Cardiac muscle cell (in vitro differentiated cells and primary cell): ENCODE results near the gene HBE1. TPM values are rescaled to one million over a fixed set of nuclear protein-coding genes. Genes with fewer than 3 reads are reported as not detected.

Source experiments
- DNase-seq, 2 donors: peaks; one replicate each; pipeline versions ENCODE4 v3.0.0 to v3.0.0-alpha.2; 2010 to 2017; ENCODE audit warnings: low read depth in 1 of 2, low spot score in 1 of 2
- H3K27ac ChIP-seq: fragments of 200-600 bp; sonication (generic); 2 replicates; pipeline ENCODE4 v1.5.1; 2016
- H3K27me3 ChIP-seq: fragments of 200-600 bp; sonication (generic); 2 replicates; pipeline ENCODE4 v1.6.0; 2016; ENCODE audit warnings: control low read depth
- H3K36me3 ChIP-seq: fragments of 200-600 bp; sonication (generic); 2 replicates; pipeline ENCODE4 v1.5.1; 2016; ENCODE audit warnings: control low read depth
- H3K4me1 ChIP-seq: fragments of 200-600 bp; sonication (generic); 2 replicates; pipeline ENCODE4 v1.8.1; 2017; ENCODE audit warnings: low read depth, mild to moderate bottlenecking, mixed run types
- H3K4me3 ChIP-seq: fragments of 200-600 bp; sonication (generic); 2 replicates; pipeline ENCODE4 v1.5.1; 2016; ENCODE audit warnings: mild to moderate bottlenecking
- H3K9me3 ChIP-seq: fragments of 200-600 bp; sonication (generic); 2 replicates; pipeline ENCODE4 v1.5.1; 2017; ENCODE audit warnings: low read depth, mild to moderate bottlenecking, control low read depth
- polyA plus RNA-seq: library from polyadenylated mRNA; unstranded; fragments of >200 nt; fragmentation: Nextera tagmentation; extraction: Ambion mirVana; gene quantifications from 2 replicates; pipeline ENCODE4 v1.2.1, GENCODE V29; 2016
- total RNA-seq: library from RNA; depleted of rRNA; stranded (reverse); fragments of >200 nt; gene quantifications from 2 replicates; pipeline ENCODE4 v1.2.3, GENCODE V29; 2016
- TF ChIP-seq, protein P1 (sequence below): IDR thresholded peaks from 2 replicates; pipeline ENCODE4 v1.5.1; 2012; ENCODE audit warnings: low read depth, mild to moderate bottlenecking, low read length

HBE1 gene
- total and polyA plus RNA-seq, 2 experiments from 2014 or later: 0.23 to 0.51 TPM

DNA sequence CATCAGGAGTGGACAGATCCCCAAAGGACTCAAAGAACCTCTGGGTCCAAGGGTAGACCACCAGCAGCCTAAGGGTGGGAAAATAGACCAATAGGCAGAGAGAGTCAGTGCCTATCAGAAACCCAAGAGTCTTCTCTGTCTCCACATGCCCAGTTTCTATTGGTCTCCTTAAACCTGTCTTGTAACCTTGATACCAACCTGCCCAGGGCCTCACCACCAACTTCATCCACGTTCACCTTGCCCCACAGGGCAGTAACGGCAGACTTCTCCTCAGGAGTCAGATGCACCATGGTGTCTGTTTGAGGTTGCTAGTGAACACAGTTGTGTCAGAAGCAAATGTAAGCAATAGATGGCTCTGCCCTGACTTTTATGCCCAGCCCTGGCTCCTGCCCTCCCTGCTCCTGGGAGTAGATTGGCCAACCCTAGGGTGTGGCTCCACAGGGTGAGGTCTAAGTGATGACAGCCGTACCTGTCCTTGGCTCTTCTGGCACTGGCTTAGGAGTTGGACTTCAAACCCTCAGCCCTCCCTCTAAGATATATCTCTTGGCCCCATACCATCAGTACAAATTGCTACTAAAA, 42.9 kb downstream of the HBE1 start, which contains the start of gene HBB:
TSS of gene HBB (minus strand) at position 340 of the 579 bp plus-strand sequence. CDS start at position 290, 50 bp downstream.
- no peak for DNase-seq

GRCh38 chr11:5225480-5225871, 44.3 kb downstream of the HBE1 start:
- Histone ChIP-seq H3K4me3 (no peak overlapping the region), H3K27ac (no peak overlapping the region), H3K4me1 (no peaks in the 10 kb centered on the region), H3K27me3 (no peaks in the 10 kb centered on the region), H3K9me3 (no peaks in the 10 kb centered on the region), H3K36me3 (no peaks in the 10 kb centered on the region)
- DNase-seq: no peak
- TF ChIP-seq, protein P1, sequence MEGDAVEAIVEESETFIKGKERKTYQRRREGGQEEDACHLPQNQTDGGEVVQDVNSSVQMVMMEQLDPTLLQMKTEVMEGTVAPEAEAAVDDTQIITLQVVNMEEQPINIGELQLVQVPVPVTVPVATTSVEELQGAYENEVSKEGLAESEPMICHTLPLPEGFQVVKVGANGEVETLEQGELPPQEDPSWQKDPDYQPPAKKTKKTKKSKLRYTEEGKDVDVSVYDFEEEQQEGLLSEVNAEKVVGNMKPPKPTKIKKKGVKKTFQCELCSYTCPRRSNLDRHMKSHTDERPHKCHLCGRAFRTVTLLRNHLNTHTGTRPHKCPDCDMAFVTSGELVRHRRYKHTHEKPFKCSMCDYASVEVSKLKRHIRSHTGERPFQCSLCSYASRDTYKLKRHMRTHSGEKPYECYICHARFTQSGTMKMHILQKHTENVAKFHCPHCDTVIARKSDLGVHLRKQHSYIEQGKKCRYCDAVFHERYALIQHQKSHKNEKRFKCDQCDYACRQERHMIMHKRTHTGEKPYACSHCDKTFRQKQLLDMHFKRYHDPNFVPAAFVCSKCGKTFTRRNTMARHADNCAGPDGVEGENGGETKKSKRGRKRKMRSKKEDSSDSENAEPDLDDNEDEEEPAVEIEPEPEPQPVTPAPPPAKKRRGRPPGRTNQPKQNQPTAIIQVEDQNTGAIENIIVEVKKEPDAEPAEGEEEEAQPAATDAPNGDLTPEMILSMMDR: no peak

More for the DNA sequence above, 42.9 kb downstream of the HBE1 start, which contains the start of gene HBB:
- H3K4me3 ChIP-seq: no peak within 1 kb of the TSS
- TF ChIP-seq, protein P1: no peak
- H3K27me3 ChIP-seq: no peaks in the 10 kb centered on the region
- H3K9me3 ChIP-seq: no peaks in the 10 kb centered on the region
- no peak within 1 kb of the TSS for H3K27ac ChIP-seq
- no peaks in the 10 kb centered on the region for H3K36me3 ChIP-seq
- no peaks in the 10 kb centered on the region for H3K4me1 ChIP-seq

GRCh38 chr11:5224538-5225479, 44.9 kb downstream of the HBE1 start:
- no peak overlapping the region for H3K4me3 ChIP-seq

GRCh38 chr11:5223686-5224085, 46.1 kb downstream of the HBE1 start:
- Histone ChIP-seq H3K27me3 (no peaks in the 10 kb centered on the region), H3K27ac (no peak overlapping the region), H3K36me3 (no peaks in the 10 kb centered on the region), H3K4me3 (no peak overlapping the region), H3K9me3 (no peaks in the 10 kb centered on the region), H3K4me1 (no peaks in the 10 kb centered on the region)
- TF ChIP-seq, protein P1: no peak
- no peak for DNase-seq

More at GRCh38 chr11:5224538-5225479, 44.9 kb downstream of the HBE1 start:
- no peaks in the 10 kb centered on the region for H3K9me3 ChIP-seq
- no peaks in the 10 kb centered on the region for H3K36me3 ChIP-seq
- TF ChIP-seq, protein P1: no peak
- no peak for DNase-seq
- H3K27me3 ChIP-seq: no peaks in the 10 kb centered on the region
- no peak overlapping the region for H3K27ac ChIP-seq
- no peaks in the 10 kb centered on the region for H3K4me1 ChIP-seq

- H3K9me3 ChIP-seq: no peaks in the 10 kb centered on the region
- DNase-seq: no peak
- H3K36me3 ChIP-seq: no peaks in the 10 kb centered on the region
- TF ChIP-seq, protein P1: no peak
- H3K27ac ChIP-seq: no peak overlapping the region
- no peaks in the 10 kb centered on the region for H3K4me1 ChIP-seq
- H3K27me3 ChIP-seq: no peaks in the 10 kb centered on the region
- H3K4me3 ChIP-seq: no peak overlapping the region
Observed at GRCh38 chr11:5223146-5223545, 46.6 kb downstream of the HBE1 start.

Other genes with a start within 250 kb of the HBE1 start
- gene OR52J3, start 223.4 kb downstream of the HBE1 start, total RNA-seq: not detected in 2 replicates
- gene OR52J3, start 223.4 kb downstream of the HBE1 start, polyA plus RNA-seq: not detected in 2 replicates
- gene OR52E2, start 210.3 kb downstream of the HBE1 start, total RNA-seq: not detected in 2 replicates
- gene OR52E2, start 210.3 kb downstream of the HBE1 start, polyA plus RNA-seq: not detected in 2 replicates
- not detected in 2 replicates for gene OR52E1, start 200.4 kb downstream of the HBE1 start, total RNA-seq
- gene OR52E1, start 200.4 kb downstream of the HBE1 start, polyA plus RNA-seq: not detected in 2 replicates
- gene OR52A5, start 131.6 kb downstream of the HBE1 start, total RNA-seq: not detected in 2 replicates
- not detected in 2 replicates for gene OR52A5, start 131.6 kb downstream of the HBE1 start, polyA plus RNA-seq
- not detected in 2 replicates for gene OR52A1, start 115.2 kb downstream of the HBE1 start, total RNA-seq
- not detected in 2 replicates for gene OR52A1, start 115.2 kb downstream of the HBE1 start, polyA plus RNA-seq
- not detected in 2 replicates for gene OR51V1, start 69.3 kb downstream of the HBE1 start, total RNA-seq
- not detected in 2 replicates for gene OR51V1, start 69.3 kb downstream of the HBE1 start, polyA plus RNA-seq
- not detected in 2 replicates for gene HBB, start 42.9 kb downstream of the HBE1 start, total RNA-seq
- gene HBB, start 42.9 kb downstream of the HBE1 start, polyA plus RNA-seq: not detected in 2 replicates
- gene HBD, start 35.5 kb downstream of the HBE1 start, total RNA-seq: 0.95 TPM in 1 of 2 replicates, not detected in the other
- gene HBD, start 35.5 kb downstream of the HBE1 start, polyA plus RNA-seq: 2.8 TPM in 1 of 2 replicates, not detected in the other
- not detected in 2 replicates for gene HBG1, start 20.1 kb downstream of the HBE1 start, total RNA-seq
- not detected in 2 replicates for gene HBG1, start 20.1 kb downstream of the HBE1 start, polyA plus RNA-seq
- not detected in 2 replicates for gene HBG2, start 15.2 kb downstream of the HBE1 start, total RNA-seq
- 0.54 TPM in 1 of 2 replicates, not detected in the other for gene HBG2, start 15.2 kb downstream of the HBE1 start, polyA plus RNA-seq
- 0.57 and 0.85 TPM in 2 replicates for gene OR51B4, start 32.0 kb upstream of the HBE1 start, total RNA-seq
- 0.24 TPM in 1 of 2 replicates, not detected in the other for gene OR51B4, start 32.0 kb upstream of the HBE1 start, polyA plus RNA-seq
- 1.6 TPM in 1 of 2 replicates, not detected in the other for gene OR51B2, start 54.4 kb upstream of the HBE1 start, total RNA-seq
- not detected in 2 replicates for gene OR51B2, start 54.4 kb upstream of the HBE1 start, polyA plus RNA-seq
- 1.4 and 3.6 TPM in 2 replicates for gene OR51B5, start 73.6 kb upstream of the HBE1 start, total RNA-seq
- 0.25 and 1.1 TPM in 2 replicates for gene OR51B5, start 73.6 kb upstream of the HBE1 start, polyA plus RNA-seq
- not detected in 2 replicates for gene OR51B6, start 81.6 kb upstream of the HBE1 start, total RNA-seq
- 0.39 TPM in 1 of 2 replicates, not detected in the other for gene OR51B6, start 81.6 kb upstream of the HBE1 start, polyA plus RNA-seq
- not detected in 2 replicates for gene OR51M1, start 113.9 kb upstream of the HBE1 start, total RNA-seq
- not detected in 2 replicates for gene OR51M1, start 113.9 kb upstream of the HBE1 start, polyA plus RNA-seq
- gene OR51Q1, start 152.2 kb upstream of the HBE1 start, total RNA-seq: not detected in 2 replicates
- gene OR51Q1, start 152.2 kb upstream of the HBE1 start, polyA plus RNA-seq: not detected in 2 replicates
- gene OR51I1, start 171.6 kb upstream of the HBE1 start, total RNA-seq: 0.60 TPM in 1 of 2 replicates, not detected in the other
- gene OR51I1, start 171.6 kb upstream of the HBE1 start, polyA plus RNA-seq: not detected in 2 replicates
- gene OR51I2, start 179.4 kb upstream of the HBE1 start, total RNA-seq: not detected in 2 replicates
- gene OR51I2, start 179.4 kb upstream of the HBE1 start, polyA plus RNA-seq: 0.19 TPM in 1 of 2 replicates, not detected in the other
- not detected in 2 replicates for gene OR52D1, start 218.7 kb upstream of the HBE1 start, total RNA-seq
- 0.82 TPM in 1 of 2 replicates, not detected in the other for gene OR52D1, start 218.7 kb upstream of the HBE1 start, polyA plus RNA-seq
- 0.81 and 1.9 TPM in 2 replicates for gene UBQLN3, start 240.0 kb upstream of the HBE1 start, total RNA-seq
- 0.52 TPM in 1 of 2 replicates, not detected in the other for gene UBQLN3, start 240.0 kb upstream of the HBE1 start, polyA plus RNA-seq
- 0.92 and 3.4 TPM in 2 replicates for gene UBQLNL, start 246.8 kb upstream of the HBE1 start, total RNA-seq
- 2.1 and 2.4 TPM in 2 replicates for gene UBQLNL, start 246.8 kb upstream of the HBE1 start, polyA plus RNA-seq